Measurements from ENCODE around the gene LDLRAD1.
"Not testable (repeated sequence)": the region's sequence is repeated elsewhere in the genome, so short reads cannot be mapped to it uniquely, and the experiment has no call there.

LDLRAD1 gene

GRCh38 chr1:53999920-54000319 lies 18.1 kb downstream of the LDLRAD1 start:
- no peaks in the 10 kb centered on the region for H3K27me3 ChIP-seq (ENCODE audit: control insufficient read depth, insufficient read depth, low read length)
- H3K4me3 ChIP-seq (ENCODE audit: low read length), result no peak overlapping the region
- H3K27ac ChIP-seq (ENCODE audit: low read depth, low read length), result no peak overlapping the region
- no peaks in the 10 kb centered on the region for H3K4me1 ChIP-seq (ENCODE audit: control insufficient read depth, insufficient read depth, low read length)
- no peaks in the 10 kb centered on the region for H3K36me3 ChIP-seq (ENCODE audit: control insufficient read depth, insufficient read depth, low read length)
- H3K9ac ChIP-seq (ENCODE audit: low read length), result no peak overlapping the region

- no peaks in the 10 kb centered on the region for H3K36me3 ChIP-seq (ENCODE audit: control insufficient read depth, insufficient read depth, low read length)
- no peak overlapping the region for H3K27ac ChIP-seq (ENCODE audit: low read depth, low read length)
- H3K9ac ChIP-seq (ENCODE audit: low read length), result no peak overlapping the region
- no peaks in the 10 kb centered on the region for H3K4me1 ChIP-seq (ENCODE audit: control insufficient read depth, insufficient read depth, low read length)
- no peak overlapping the region for H3K4me3 ChIP-seq (ENCODE audit: low read length)
- H3K27me3 ChIP-seq (ENCODE audit: control insufficient read depth, insufficient read depth, low read length), result no peaks in the 10 kb centered on the region
Observed at GRCh38 chr1:53998223-53998622, 19.8 kb downstream of the LDLRAD1 start.

GRCh38 chr1:53995683-53996082 lies 22.3 kb downstream of the LDLRAD1 start:
- Histone ChIP-seq H3K4me1 (ENCODE audit: control insufficient read depth, insufficient read depth, low read length) (no peaks in the 10 kb centered on the region), H3K36me3 (ENCODE audit: control insufficient read depth, insufficient read depth, low read length) (no peaks in the 10 kb centered on the region), H3K9ac (ENCODE audit: low read length) (no peak overlapping the region), H3K27ac (ENCODE audit: low read depth, low read length) (no peak overlapping the region), H3K27me3 (ENCODE audit: control insufficient read depth, insufficient read depth, low read length) (no peaks in the 10 kb centered on the region), H3K4me3 (ENCODE audit: low read length) (no peak overlapping the region)

- H3K36me3 ChIP-seq (ENCODE audit: control insufficient read depth, insufficient read depth, low read length); H3K9ac ChIP-seq (ENCODE audit: low read length); H3K27ac ChIP-seq (ENCODE audit: low read depth, low read length); H3K4me1 ChIP-seq (ENCODE audit: control insufficient read depth, insufficient read depth, low read length); H3K27me3 ChIP-seq (ENCODE audit: control insufficient read depth, insufficient read depth, low read length); H3K4me3 ChIP-seq (ENCODE audit: low read length): not testable (repeated sequence)
Observed at GRCh38 chr1:53994516-53994915, 23.5 kb downstream of the LDLRAD1 start.

GRCh38 chr1:53992085-53992874 lies 25.7 kb downstream of the LDLRAD1 start:
- no peak overlapping the region for H3K27ac ChIP-seq (ENCODE audit: low read depth, low read length)
- no peak overlapping the region for H3K9ac ChIP-seq (ENCODE audit: low read length)
- H3K4me1 ChIP-seq (ENCODE audit: control insufficient read depth, insufficient read depth, low read length), result no peaks in the 10 kb centered on the region
- no peak overlapping the region for H3K4me3 ChIP-seq (ENCODE audit: low read length)
- H3K36me3 ChIP-seq (ENCODE audit: control insufficient read depth, insufficient read depth, low read length), result no peaks in the 10 kb centered on the region
- H3K27me3 ChIP-seq (ENCODE audit: control insufficient read depth, insufficient read depth, low read length), result no peaks in the 10 kb centered on the region

GRCh38 chr1:53987880-53988279 lies 30.1 kb downstream of the LDLRAD1 start:
- H3K4me1 ChIP-seq (ENCODE audit: control insufficient read depth, insufficient read depth, low read length), result no peaks in the 10 kb centered on the region
- no peak overlapping the region for H3K9ac ChIP-seq (ENCODE audit: low read length)
- H3K4me3 ChIP-seq (ENCODE audit: low read length), result no peak overlapping the region
- no peaks in the 10 kb centered on the region for H3K36me3 ChIP-seq (ENCODE audit: control insufficient read depth, insufficient read depth, low read length)
- no peaks in the 10 kb centered on the region for H3K27me3 ChIP-seq (ENCODE audit: control insufficient read depth, insufficient read depth, low read length)
- H3K27ac ChIP-seq (ENCODE audit: low read depth, low read length), result no peak overlapping the region

GRCh38 chr1:53986458-53986857 lies 31.5 kb downstream of the LDLRAD1 start:
- no peaks in the 10 kb centered on the region for H3K27me3 ChIP-seq (ENCODE audit: control insufficient read depth, insufficient read depth, low read length)
- no peak overlapping the region for H3K27ac ChIP-seq (ENCODE audit: low read depth, low read length)
- no peak overlapping the region for H3K4me3 ChIP-seq (ENCODE audit: low read length)
- no peak overlapping the region for H3K9ac ChIP-seq (ENCODE audit: low read length)
- H3K36me3 ChIP-seq (ENCODE audit: control insufficient read depth, insufficient read depth, low read length), result no peaks in the 10 kb centered on the region
- no peaks in the 10 kb centered on the region for H3K4me1 ChIP-seq (ENCODE audit: control insufficient read depth, insufficient read depth, low read length)

GRCh38 chr1:53984726-53985125 lies 33.3 kb downstream of the LDLRAD1 start:
- Histone ChIP-seq H3K27me3 (ENCODE audit: control insufficient read depth, insufficient read depth, low read length) (no peaks in the 10 kb centered on the region), H3K4me3 (ENCODE audit: low read length) (no peak overlapping the region), H3K4me1 (ENCODE audit: control insufficient read depth, insufficient read depth, low read length) (no peaks in the 10 kb centered on the region), H3K27ac (ENCODE audit: low read depth, low read length) (no peak overlapping the region), H3K36me3 (ENCODE audit: control insufficient read depth, insufficient read depth, low read length) (no peaks in the 10 kb centered on the region), H3K9ac (ENCODE audit: low read length) (no peak overlapping the region)

GRCh38 chr1:53982763-53983104 lies 35.3 kb downstream of the LDLRAD1 start:
- H3K4me1 ChIP-seq (ENCODE audit: control insufficient read depth, insufficient read depth, low read length), result no peaks in the 10 kb centered on the region
- no peaks in the 10 kb centered on the region for H3K27me3 ChIP-seq (ENCODE audit: control insufficient read depth, insufficient read depth, low read length)
- H3K9ac ChIP-seq (ENCODE audit: low read length), result no peak overlapping the region
- H3K36me3 ChIP-seq (ENCODE audit: control insufficient read depth, insufficient read depth, low read length), result no peaks in the 10 kb centered on the region
- H3K27ac ChIP-seq (ENCODE audit: low read depth, low read length), result peak overlapping the region; percentile 30
- peak overlapping the region; percentile 35 for H3K4me3 ChIP-seq (ENCODE audit: low read length)

GRCh38 chr1:53982034-53982762 lies 35.8 kb downstream of the LDLRAD1 start:
- H3K27ac ChIP-seq (ENCODE audit: low read depth, low read length), result peak overlapping the region; percentile 30
- peak overlapping the region; percentile 35 for H3K4me3 ChIP-seq (ENCODE audit: low read length)
- no peaks in the 10 kb centered on the region for H3K27me3 ChIP-seq (ENCODE audit: control insufficient read depth, insufficient read depth, low read length)
- H3K4me1 ChIP-seq (ENCODE audit: control insufficient read depth, insufficient read depth, low read length), result no peaks in the 10 kb centered on the region
- no peak overlapping the region for H3K9ac ChIP-seq (ENCODE audit: low read length)
- no peaks in the 10 kb centered on the region for H3K36me3 ChIP-seq (ENCODE audit: control insufficient read depth, insufficient read depth, low read length)

GRCh38 chr1:53981220-53981619 lies 36.8 kb downstream of the LDLRAD1 start:
- H3K27ac ChIP-seq (ENCODE audit: low read depth, low read length), result no peak overlapping the region
- H3K27me3 ChIP-seq (ENCODE audit: control insufficient read depth, insufficient read depth, low read length), result no peaks in the 10 kb centered on the region
- H3K4me3 ChIP-seq (ENCODE audit: low read length), result no peak overlapping the region
- H3K9ac ChIP-seq (ENCODE audit: low read length), result no peak overlapping the region
- H3K36me3 ChIP-seq (ENCODE audit: control insufficient read depth, insufficient read depth, low read length), result no peaks in the 10 kb centered on the region
- no peaks in the 10 kb centered on the region for H3K4me1 ChIP-seq (ENCODE audit: control insufficient read depth, insufficient read depth, low read length)

- Histone ChIP-seq H3K27me3 (ENCODE audit: control insufficient read depth, insufficient read depth, low read length) (no peaks in the 10 kb centered on the region), H3K36me3 (ENCODE audit: control insufficient read depth, insufficient read depth, low read length) (no peaks in the 10 kb centered on the region), H3K9ac (ENCODE audit: low read length) (no peak overlapping the region), H3K27ac (ENCODE audit: low read depth, low read length) (no peak overlapping the region), H3K4me1 (ENCODE audit: control insufficient read depth, insufficient read depth, low read length) (no peaks in the 10 kb centered on the region), H3K4me3 (ENCODE audit: low read length) (no peak overlapping the region)
Observed at GRCh38 chr1:53979712-53980450, 38.1 kb downstream of the LDLRAD1 start.
